ENCODE results near the gene KHDC3L.

KHDC3L gene

DNA sequence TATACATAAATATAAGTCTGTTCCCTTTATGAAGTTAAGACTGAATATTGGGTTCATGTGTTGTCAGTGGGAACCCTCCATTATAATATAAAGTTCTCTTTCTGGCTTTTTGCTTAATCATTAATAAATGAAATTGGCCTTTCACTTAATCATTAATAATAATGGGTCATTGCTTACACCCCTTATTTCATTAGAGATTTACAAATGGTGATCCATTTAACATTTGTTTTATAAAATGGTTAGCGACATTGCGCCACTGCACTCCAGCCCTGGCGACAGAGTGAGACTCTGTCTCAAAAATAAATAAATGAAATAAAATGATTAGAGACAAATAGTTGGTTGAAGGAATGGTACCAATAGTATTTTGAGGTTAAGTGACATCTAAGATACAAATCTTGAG lies 50.6 kb downstream of the KHDC3L start:
- TF ChIP-seq, protein P1, sequence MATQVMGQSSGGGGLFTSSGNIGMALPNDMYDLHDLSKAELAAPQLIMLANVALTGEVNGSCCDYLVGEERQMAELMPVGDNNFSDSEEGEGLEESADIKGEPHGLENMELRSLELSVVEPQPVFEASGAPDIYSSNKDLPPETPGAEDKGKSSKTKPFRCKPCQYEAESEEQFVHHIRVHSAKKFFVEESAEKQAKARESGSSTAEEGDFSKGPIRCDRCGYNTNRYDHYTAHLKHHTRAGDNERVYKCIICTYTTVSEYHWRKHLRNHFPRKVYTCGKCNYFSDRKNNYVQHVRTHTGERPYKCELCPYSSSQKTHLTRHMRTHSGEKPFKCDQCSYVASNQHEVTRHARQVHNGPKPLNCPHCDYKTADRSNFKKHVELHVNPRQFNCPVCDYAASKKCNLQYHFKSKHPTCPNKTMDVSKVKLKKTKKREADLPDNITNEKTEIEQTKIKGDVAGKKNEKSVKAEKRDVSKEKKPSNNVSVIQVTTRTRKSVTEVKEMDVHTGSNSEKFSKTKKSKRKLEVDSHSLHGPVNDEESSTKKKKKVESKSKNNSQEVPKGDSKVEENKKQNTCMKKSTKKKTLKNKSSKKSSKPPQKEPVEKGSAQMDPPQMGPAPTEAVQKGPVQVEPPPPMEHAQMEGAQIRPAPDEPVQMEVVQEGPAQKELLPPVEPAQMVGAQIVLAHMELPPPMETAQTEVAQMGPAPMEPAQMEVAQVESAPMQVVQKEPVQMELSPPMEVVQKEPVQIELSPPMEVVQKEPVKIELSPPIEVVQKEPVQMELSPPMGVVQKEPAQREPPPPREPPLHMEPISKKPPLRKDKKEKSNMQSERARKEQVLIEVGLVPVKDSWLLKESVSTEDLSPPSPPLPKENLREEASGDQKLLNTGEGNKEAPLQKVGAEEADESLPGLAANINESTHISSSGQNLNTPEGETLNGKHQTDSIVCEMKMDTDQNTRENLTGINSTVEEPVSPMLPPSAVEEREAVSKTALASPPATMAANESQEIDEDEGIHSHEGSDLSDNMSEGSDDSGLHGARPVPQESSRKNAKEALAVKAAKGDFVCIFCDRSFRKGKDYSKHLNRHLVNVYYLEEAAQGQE (IDR thresholded peaks at IDR 0.05; ENCODE audit: low read depth) = no peak
- no peak for TF ChIP-seq TAF1 (IDR thresholded peaks at IDR 0.05; ENCODE audit: low read depth)
